A549 (cell line): ENCODE measurements around the gene RHEB. TPM values are rescaled to one million over a fixed set of nuclear protein-coding genes. Genes with fewer than 3 reads are reported as not detected.
A peak's percentile ranks its signal among the peaks of the same experiment; 100 is the strongest.

Experiments used
- ATAC-seq, 2 experiments: fragments of 200-7000 bp in 1 of 2; fragments of >200 bp in 1 of 2; cut with Nextera tagmentation in 1 of 2; cut with Tn5 transposase in 1 of 2; 3 replicates each; pipeline versions ENCODE4 v1.8.0 to v1.9.1; 2018 to 2020; ENCODE audit warnings: mild to moderate bottlenecking in 1 of 2, moderate library complexity in 1 of 2
- CTCF ChIA-PET: fragments of 300-600 bp; sonication (Branson Sonifier 250); formaldehyde crosslinking; extraction: SDS; loops from one replicate; lab custom pipeline; 2021; ENCODE audit warnings: antibody characterized with exemption, inconsistent platforms; lab: Yijun Ruan, JAX
- POLR2A ChIA-PET: fragments of 350-600 bp; formaldehyde crosslinking; extraction: SDS; loops from one replicate; lab custom pipeline; 2021; ENCODE audit warnings: antibody characterized with exemption, inconsistent platforms; lab: Yijun Ruan, JAX
- DNase-seq, 2 experiments: peaks; one replicate each; pipeline versions ENCODE4 v3.0.0 to v3.0.0-alpha.2; 2011 to 2016; ENCODE audit warnings: low read depth in 1 of 2, low spot score in 1 of 2
- FAIRE-seq: peaks from 2 replicates; lab custom pipeline; 2011; peaks lifted over from hg19 to GRCh38; lab: Jason Lieb, UNC
- H3K27ac ChIP-seq, 2 experiments: fragments of >200 bp; sonication (Bioruptor Twin); formaldehyde crosslinking; 3 replicates each; pipeline ENCODE4 v1.5.1; 2016 to 2017
- H3K4me1 ChIP-seq: fragments of >200 bp; sonication (Bioruptor Twin); formaldehyde crosslinking; 3 replicates; pipeline ENCODE4 v1.6.1; 2016
- H3K4me2 ChIP-seq: fragments of >200 bp; sonication (Bioruptor Twin); formaldehyde crosslinking; 3 replicates; pipeline ENCODE4 v1.6.1; 2016
- H3K4me3 ChIP-seq: fragments of >200 bp; sonication (Bioruptor Twin); formaldehyde crosslinking; 3 replicates; pipeline ENCODE4 v1.5.1; 2016
- H3K9me3 ChIP-seq: fragments of >200 bp; sonication (Bioruptor Twin); formaldehyde crosslinking; 3 replicates; pipeline ENCODE4 v1.6.1; 2016
- CEBPB ChIP-seq, 2 experiments: fragments of >200 bp in 1 of 2; sonication (Bioruptor Twin) in 1 of 2; formaldehyde crosslinking in 1 of 2; IDR thresholded peaks; 2 replicates each; pipeline ENCODE4 v1.6.1; 2012 to 2016
- EP300 ChIP-seq, 2 experiments: fragments of >200 bp; sonication (Bioruptor Twin); formaldehyde crosslinking; IDR thresholded peaks; 2 replicates in 1 of 2; 3 replicates in 1 of 2; pipeline ENCODE4 v1.6.1; 2016 to 2017
- FOSB ChIP-seq: fragments of 250-450 bp; sonication (Bioruptor Pico); IDR thresholded peaks from 2 replicates; pipeline ENCODE4 v1.5.0; 2020; ENCODE audit warnings: mild to moderate bottlenecking, moderate library complexity
- FOXS1 ChIP-seq: fragments of 250-450 bp; sonication (Bioruptor Pico); IDR thresholded peaks from 2 replicates; pipeline ENCODE4 v1.5.0; 2020; ENCODE audit warnings: mild to moderate bottlenecking, moderate library complexity
- HES2 ChIP-seq: fragments of >200 bp; sonication (Bioruptor Twin); formaldehyde crosslinking; IDR thresholded peaks from 2 replicates; pipeline ENCODE4 v1.6.1; 2016
- HOXA7 ChIP-seq: fragments of 250-450 bp; sonication (Bioruptor Pico); IDR thresholded peaks from 2 replicates; pipeline ENCODE4 v1.5.0; 2020; ENCODE audit warnings: mild to moderate bottlenecking, moderate library complexity
- MAX ChIP-seq: IDR thresholded peaks from 2 replicates; pipeline ENCODE4 v1.6.1; 2012
- MAZ ChIP-seq: fragments of 150-350 bp; IDR thresholded peaks from 2 replicates; pipeline ENCODE4 v1.6.1; 2014; ENCODE audit warnings: antibody characterized with exemption, low read depth, low read length, borderline replicate concordance
- MYC ChIP-seq: IDR thresholded peaks from 2 replicates; pipeline ENCODE4 v1.6.1; 2012; ENCODE audit warnings: mild to moderate bottlenecking, inconsistent platforms, low read length, improper control_type of control experiment, borderline replicate concordance
- NFE2L2 ChIP-seq: fragments of 150-350 bp; conservative IDR thresholded peaks from 2 replicates; pipeline ENCODE4 v1.6.1; 2014; ENCODE audit warnings: low read length
- NPAS2 ChIP-seq: fragments of 250-450 bp; sonication (Bioruptor Pico); IDR thresholded peaks from 2 replicates; pipeline ENCODE4 v1.8.0; 2022; ENCODE audit warnings: mild to moderate bottlenecking, moderate library complexity, borderline replicate concordance
- RARB ChIP-seq: fragments of 250-450 bp; sonication (Bioruptor Pico); IDR thresholded peaks from 2 replicates; pipeline ENCODE4 v1.8.0; 2021; ENCODE audit warnings: mild to moderate bottlenecking, moderate library complexity
- RFX5 ChIP-seq: fragments of 450-650 bp; IDR thresholded peaks from 2 replicates; pipeline ENCODE4 v1.7.1; 2014; ENCODE audit warnings: antibody characterized with exemption, mild to moderate bottlenecking, moderate library complexity
- TFCP2L1 ChIP-seq: fragments of 250-450 bp; sonication (Bioruptor Pico); IDR thresholded peaks from 2 replicates; pipeline ENCODE4 v1.5.0; 2021; ENCODE audit warnings: mild to moderate bottlenecking
- USF2 ChIP-seq: fragments of 450-650 bp; IDR thresholded peaks from 2 replicates; pipeline ENCODE4 v1.6.1; 2014; ENCODE audit warnings: antibody characterized with exemption
- ZSCAN20 ChIP-seq: fragments of 250-450 bp; sonication (Bioruptor Pico); IDR thresholded peaks from 2 replicates; pipeline ENCODE4 v1.8.0; 2022; ENCODE audit warnings: mild to moderate bottlenecking, moderate library complexity
- WGBS: methylation state at CpG from one replicate; pipeline ENCODE4 v1.1.6; 2017; ENCODE audit errors: missing lambda C conversion rate; 5-methylcytosine and 5-hydroxymethylcytosine counted together
- polyA plus RNA-seq, 4 experiments: library from polyadenylated mRNA; depleted of rRNA in 3 of 4; stranded (reverse); fragments of >200 nt; fragmentation: RNase III in 1 of 4; extraction: RNeasy Plus Mini Kit Qiagen cat#74134 plus additional on column Dnase treatment in 1 of 4; gene quantifications; 2 replicates in 3 of 4; 3 replicates in 1 of 4; pipeline ENCODE4 v1.2.3, GENCODE V29; 2011 to 2017

RHEB gene
- polyA plus RNA-seq, 2 of the 4 experiments (the other 2 are of a cell fraction) = 110 to 198 TPM

- ATAC-seq (peak; percentile 16 to 28; a peak in 3 of 6 replicates), FAIRE-seq (no peak), DNase-seq (no peak)
- Histone ChIP-seq H3K4me1 (peaks cover 20% of the 10 kb centered on the region), H3K4me3 (no peak overlapping the region), H3K9me3 (no peaks in the 10 kb centered on the region), H3K27ac (no peak overlapping the region), H3K4me2 (no peak overlapping the region)
- ChIA-PET POLR2A (interaction anchor here (0.6 kb wide), 1 partner anchor 34 kb away, joined by 3 read pairs; the partner anchor contains the start of gene RHEB), CTCF (interaction anchor here (0.8 to 1.5 kb wide), 5 partner anchors 16 to 239 kb away, joined by 3 to 5 read pairs (median 4); no protein-coding TSS in a partner anchor)
- TF ChIP-seq NPAS2 (CRISPR knock-in tag) = no peak
- no peak for TF ChIP-seq RFX5
- no peak for TF ChIP-seq FOSB
- TF ChIP-seq FOXS1 (CRISPR knock-in tag) = no peak
- TF ChIP-seq MAZ = no peak
- no peak for TF ChIP-seq HES2
- TF ChIP-seq CEBPB (IDR thresholded peaks at IDR 0.05) = no peak
- TF ChIP-seq HOXA7 (CRISPR knock-in tag) = no peak
- TF ChIP-seq USF2 = no peak
- TF ChIP-seq TFCP2L1 (CRISPR knock-in tag) = no peak
- no peak for TF ChIP-seq NFE2L2
- TF ChIP-seq MYC = no peak
- WGBS = 85% methylated on average over 12 of the region's 15 CpGs
Observed at GRCh38 chr7:151553356-151553755, 33.7 kb upstream of the RHEB start.

- TF ChIP-seq CEBPB (IDR thresholded peaks at IDR 0.05) (peak in 1 of 2 experiments; percentile 68; a peak in 2 of 4 replicates), ZSCAN20 (CRISPR knock-in tag) (no peak)
- CTCF ChIA-PET = interaction anchor here (1.0 to 1.5 kb wide), 6 partner anchors 79 to 238 kb away, joined by 3 to 5 read pairs (median 4); no protein-coding TSS in a partner anchor
- Histone ChIP-seq H3K9me3 (no peaks in the 10 kb centered on the region), H3K4me1 (peaks cover 20% of the 10 kb centered on the region), H3K27ac (no peak overlapping the region), H3K4me2 (no peak overlapping the region), H3K4me3 (no peak overlapping the region)
- WGBS = 72% methylated on average over 7 of the region's 10 CpGs
- peak; percentile 31 to 40; a peak in 4 of 6 replicates for ATAC-seq
- POLR2A ChIA-PET = no interaction called here
- no peak for DNase-seq
- no peak for FAIRE-seq
Observed at GRCh38 chr7:151552352-151553028, 32.8 kb upstream of the RHEB start.

GRCh38 chr7:151551820-151552219 is 32.1 kb upstream of the RHEB start:
- ATAC-seq (no peak), FAIRE-seq (no peak), DNase-seq (no peak)
- WGBS = 89% methylated on average over 7 of the region's 7 CpGs
- ChIA-PET POLR2A (no interaction called here), CTCF (interaction anchor here (0.6 to 1.5 kb wide), 4 partner anchors 18 to 238 kb away, joined by 3 to 4 read pairs (median 3); no protein-coding TSS in a partner anchor)
- H3K4me1 ChIP-seq = peaks cover 20% of the 10 kb centered on the region
- H3K9me3 ChIP-seq = no peaks in the 10 kb centered on the region
- TF ChIP-seq RARB = no peak
- no peak overlapping the region for H3K4me3 ChIP-seq
- H3K27ac ChIP-seq = peak overlapping the region in 1 of 2 experiments; percentile 15; a peak in 1 of 6 replicates
- no peak overlapping the region for H3K4me2 ChIP-seq

- Histone ChIP-seq H3K4me2 (peak overlapping the region; percentile 52), H3K27ac (peak overlapping the region; percentile 18 to 66; a peak in 3 of 6 replicates), H3K4me3 (no peak overlapping the region), H3K9me3 (no peaks in the 10 kb centered on the region), H3K4me1 (peaks cover 20% of the 10 kb centered on the region)
- 15% methylated on average over 3 of the region's 3 CpGs for WGBS
- ChIA-PET CTCF (interaction anchor here (0.6 to 1.0 kb wide), 5 partner anchors 52 to 232 kb away, joined by 3 to 5 read pairs (median 3); no protein-coding TSS in a partner anchor), POLR2A (no interaction called here)
- TF ChIP-seq MAX (peak; percentile 48), EP300 (IDR thresholded peaks at IDR 0.05) (no peak)
- FAIRE-seq (no peak), DNase-seq (peak; percentile 68 to 77), ATAC-seq (peak; percentile 49 to 76)
Observed at GRCh38 chr7:151550656-151551286, 31.1 kb upstream of the RHEB start.
